Measurements from ENCODE around the gene STRBP. TPM values are rescaled to one million over a fixed set of nuclear protein-coding genes. Genes with fewer than 3 reads are reported as not detected.

The STRBP gene
- total RNA-seq, 1 donor from 2014 or later = 99.4 TPM

DNA sequence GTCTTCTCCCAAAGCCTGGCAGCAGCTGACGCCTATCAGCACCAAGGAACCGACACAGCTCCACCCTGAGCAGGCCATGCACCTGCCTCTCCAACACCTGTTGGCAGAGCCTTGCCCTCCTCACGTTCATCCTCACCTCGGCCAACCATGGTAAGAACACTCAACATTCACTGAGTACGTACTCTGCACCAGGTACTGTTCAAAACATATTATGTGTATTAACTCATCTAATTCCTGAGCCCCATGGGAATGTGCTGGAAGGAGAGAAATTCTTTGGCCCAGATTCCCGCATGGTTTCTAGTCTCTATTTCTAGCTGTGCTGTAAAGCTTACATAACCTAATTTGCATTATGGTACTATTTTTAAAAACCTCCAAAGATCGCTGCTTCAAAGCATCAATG, 148.8 kb downstream of the STRBP start:
- H3K9me3 Mint-ChIP-seq = no peaks in the 10 kb centered on the region
- peaks cover 5% of the 10 kb centered on the region for H3K27me3 Mint-ChIP-seq (ENCODE audit: insufficient read depth, low read depth)
- peak overlapping the region; percentile 39 for H3K27ac ChIP-seq

GRCh38 chr9:123116036-123116435, 152.3 kb downstream of the STRBP start:
- H3K27me3 ChIP-seq = no peaks in the 10 kb centered on the region
- no peaks in the 10 kb centered on the region for H3K36me3 ChIP-seq
- peaks cover 23% of the 10 kb centered on the region for H3K4me1 ChIP-seq
- no peaks in the 10 kb centered on the region for H3K9me3 ChIP-seq (ENCODE audit: low read depth)
- H4K20me1 ChIP-seq (ENCODE audit: low read depth) = peaks cover 24% of the 10 kb centered on the region
- no peak for TF ChIP-seq EZH2 (IDR thresholded peaks at IDR 0.05)
- TF ChIP-seq EZH2phosphoT487 (IDR thresholded peaks at IDR 0.05) = no peak
- TF ChIP-seq, protein P1, sequence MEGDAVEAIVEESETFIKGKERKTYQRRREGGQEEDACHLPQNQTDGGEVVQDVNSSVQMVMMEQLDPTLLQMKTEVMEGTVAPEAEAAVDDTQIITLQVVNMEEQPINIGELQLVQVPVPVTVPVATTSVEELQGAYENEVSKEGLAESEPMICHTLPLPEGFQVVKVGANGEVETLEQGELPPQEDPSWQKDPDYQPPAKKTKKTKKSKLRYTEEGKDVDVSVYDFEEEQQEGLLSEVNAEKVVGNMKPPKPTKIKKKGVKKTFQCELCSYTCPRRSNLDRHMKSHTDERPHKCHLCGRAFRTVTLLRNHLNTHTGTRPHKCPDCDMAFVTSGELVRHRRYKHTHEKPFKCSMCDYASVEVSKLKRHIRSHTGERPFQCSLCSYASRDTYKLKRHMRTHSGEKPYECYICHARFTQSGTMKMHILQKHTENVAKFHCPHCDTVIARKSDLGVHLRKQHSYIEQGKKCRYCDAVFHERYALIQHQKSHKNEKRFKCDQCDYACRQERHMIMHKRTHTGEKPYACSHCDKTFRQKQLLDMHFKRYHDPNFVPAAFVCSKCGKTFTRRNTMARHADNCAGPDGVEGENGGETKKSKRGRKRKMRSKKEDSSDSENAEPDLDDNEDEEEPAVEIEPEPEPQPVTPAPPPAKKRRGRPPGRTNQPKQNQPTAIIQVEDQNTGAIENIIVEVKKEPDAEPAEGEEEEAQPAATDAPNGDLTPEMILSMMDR (IDR thresholded peaks at IDR 0.05) = no peak
- no peak overlapping the region for H3K4me3 ChIP-seq
- H3K9me3 Mint-ChIP-seq = no peaks in the 10 kb centered on the region
- H3K4me2 ChIP-seq = no peak overlapping the region
- no peak overlapping the region for H2AFZ ChIP-seq (replicated peaks)
- peaks cover 2% of the 10 kb centered on the region for H3K27me3 Mint-ChIP-seq (ENCODE audit: insufficient read depth, low read depth)
- H3K9ac ChIP-seq = no peak overlapping the region
- H3K4me1 Mint-ChIP-seq = peaks cover 3% of the 10 kb centered on the region
- H3K4me3 Mint-ChIP-seq = no peak overlapping the region
- no peak overlapping the region for H3K27ac ChIP-seq
- H3K27ac Mint-ChIP-seq = no peak overlapping the region
- no peaks in the 10 kb centered on the region for H3K79me2 ChIP-seq (ENCODE audit: low read depth)
- peaks cover 14% of the 10 kb centered on the region for H3K36me3 Mint-ChIP-seq
- peaks cover 12% of the 10 kb centered on the region for H3F3A ChIP-seq (ENCODE audit: low read depth)
- no peak for DNase-seq (ENCODE audit: low spot score)

More for the DNA sequence above, 148.8 kb downstream of the STRBP start:
- H3K36me3 Mint-ChIP-seq = peaks cover 14% of the 10 kb centered on the region
- Histone ChIP-seq H3K4me2 (no peak overlapping the region), H4K20me1 (ENCODE audit: low read depth) (peaks cover 10% of the 10 kb centered on the region), H2AFZ (replicated peaks) (no peak overlapping the region), H3K4me1 (peaks cover 27% of the 10 kb centered on the region), H3K36me3 (no peaks in the 10 kb centered on the region), H3K4me3 (no peak overlapping the region), H3K9me3 (ENCODE audit: low read depth) (no peaks in the 10 kb centered on the region), H3K9ac (no peak overlapping the region), H3K79me2 (ENCODE audit: low read depth) (no peaks in the 10 kb centered on the region), H3K27me3 (no peaks in the 10 kb centered on the region), H3F3A (ENCODE audit: low read depth) (peaks cover 12% of the 10 kb centered on the region)
- H3K4me1 Mint-ChIP-seq = no peaks in the 10 kb centered on the region
- no peak for DNase-seq (ENCODE audit: low spot score)
- no peak for TF ChIP-seq EZH2 (IDR thresholded peaks at IDR 0.05)
- TF ChIP-seq, protein P1 (IDR thresholded peaks at IDR 0.05) = no peak
- no peak for TF ChIP-seq EZH2phosphoT487 (IDR thresholded peaks at IDR 0.05)
- H3K27ac Mint-ChIP-seq = no peak overlapping the region
- no peak overlapping the region for H3K4me3 Mint-ChIP-seq

- H3K4me3 ChIP-seq = no peak overlapping the region
- H3F3A ChIP-seq (ENCODE audit: low read depth) = peaks cover 6% of the 10 kb centered on the region
- no peaks in the 10 kb centered on the region for H3K36me3 ChIP-seq
- DNase-seq (ENCODE audit: low spot score) = no peak
- no peaks in the 10 kb centered on the region for H3K79me2 ChIP-seq (ENCODE audit: low read depth)
- H3K4me1 ChIP-seq = peaks cover 16% of the 10 kb centered on the region
- Mint-ChIP-seq H3K27ac (no peak overlapping the region), H3K4me3 (no peak overlapping the region), H3K9me3 (no peaks in the 10 kb centered on the region), H3K36me3 (peaks cover 14% of the 10 kb centered on the region), H3K4me1 (peaks cover 3% of the 10 kb centered on the region), H3K27me3 (ENCODE audit: insufficient read depth, low read depth) (peaks cover 2% of the 10 kb centered on the region)
- H3K9ac ChIP-seq = no peak overlapping the region
- no peak overlapping the region for H3K27ac ChIP-seq
- no peaks in the 10 kb centered on the region for H3K9me3 ChIP-seq (ENCODE audit: low read depth)
- H3K4me2 ChIP-seq = no peak overlapping the region
- no peak for TF ChIP-seq EZH2phosphoT487 (IDR thresholded peaks at IDR 0.05)
- TF ChIP-seq, protein P1 (IDR thresholded peaks at IDR 0.05) = no peak
- TF ChIP-seq EZH2 (IDR thresholded peaks at IDR 0.05) = no peak
- no peak overlapping the region for H2AFZ ChIP-seq (replicated peaks)
- peaks cover 24% of the 10 kb centered on the region for H4K20me1 ChIP-seq (ENCODE audit: low read depth)
- no peaks in the 10 kb centered on the region for H3K27me3 ChIP-seq
Measured at GRCh38 chr9:123115146-123115913, 153.1 kb downstream of the STRBP start.
